ENCODE measurements around the gene DDX39B.

Gene DDX39B

DNA sequence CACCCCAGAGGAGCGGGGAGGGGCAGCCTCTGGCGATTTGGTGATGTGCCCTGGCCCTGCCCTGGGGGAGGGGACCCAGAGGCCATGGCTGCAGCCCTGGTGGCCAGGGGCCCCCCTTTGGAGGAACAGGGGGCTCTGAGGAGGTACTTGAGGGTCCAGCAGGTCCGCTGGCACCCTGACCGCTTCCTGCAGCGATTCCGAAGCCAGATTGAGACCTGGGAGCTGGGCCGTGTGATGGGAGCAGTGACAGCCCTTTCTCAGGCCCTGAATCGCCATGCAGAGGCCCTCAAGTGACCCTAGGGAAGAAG lies 16.5 kb upstream of the DDX39B start:
- H3K4me3 ChIP-seq (replicated peaks; ENCODE audit: insufficient read depth, low read length), result peak overlapping the region; percentile 0; the same call in 1 of the 2 replicates
- H3K27ac ChIP-seq (replicated peaks), result peak overlapping the region; percentile 92
- no peak for TF ChIP-seq REST (IDR thresholded peaks at IDR 0.05; ENCODE audit: insufficient replicate concordance, low read depth)
- no peak for TF ChIP-seq SPI1 (IDR thresholded peaks at IDR 0.05; ENCODE audit: borderline replicate concordance, low read depth)
- TF ChIP-seq GABPA (IDR thresholded peaks at IDR 0.05; ENCODE audit: low read depth), result no peak
- TF ChIP-seq, protein P1, sequence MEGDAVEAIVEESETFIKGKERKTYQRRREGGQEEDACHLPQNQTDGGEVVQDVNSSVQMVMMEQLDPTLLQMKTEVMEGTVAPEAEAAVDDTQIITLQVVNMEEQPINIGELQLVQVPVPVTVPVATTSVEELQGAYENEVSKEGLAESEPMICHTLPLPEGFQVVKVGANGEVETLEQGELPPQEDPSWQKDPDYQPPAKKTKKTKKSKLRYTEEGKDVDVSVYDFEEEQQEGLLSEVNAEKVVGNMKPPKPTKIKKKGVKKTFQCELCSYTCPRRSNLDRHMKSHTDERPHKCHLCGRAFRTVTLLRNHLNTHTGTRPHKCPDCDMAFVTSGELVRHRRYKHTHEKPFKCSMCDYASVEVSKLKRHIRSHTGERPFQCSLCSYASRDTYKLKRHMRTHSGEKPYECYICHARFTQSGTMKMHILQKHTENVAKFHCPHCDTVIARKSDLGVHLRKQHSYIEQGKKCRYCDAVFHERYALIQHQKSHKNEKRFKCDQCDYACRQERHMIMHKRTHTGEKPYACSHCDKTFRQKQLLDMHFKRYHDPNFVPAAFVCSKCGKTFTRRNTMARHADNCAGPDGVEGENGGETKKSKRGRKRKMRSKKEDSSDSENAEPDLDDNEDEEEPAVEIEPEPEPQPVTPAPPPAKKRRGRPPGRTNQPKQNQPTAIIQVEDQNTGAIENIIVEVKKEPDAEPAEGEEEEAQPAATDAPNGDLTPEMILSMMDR (IDR thresholded peaks at IDR 0.05; ENCODE audit: insufficient read depth, low read length), result no peak
- TF ChIP-seq POLR2AphosphoS5 (IDR thresholded peaks at IDR 0.05; ENCODE audit: low read depth), result no peak
- DNase-seq (ENCODE audit: low read depth in 1 of 2, low spot score in 1 of 2), result no peak
- no peaks in the 10 kb centered on the region for H3K27me3 ChIP-seq (ENCODE audit: insufficient read depth, poor library complexity, severe bottlenecking)

GRCh38 chr6:31557443-31558317 lies 15.9 kb upstream of the DDX39B start:
- TF ChIP-seq REST (IDR thresholded peaks at IDR 0.05; ENCODE audit: insufficient replicate concordance, low read depth), result no peak
- no peak for TF ChIP-seq GABPA (IDR thresholded peaks at IDR 0.05; ENCODE audit: low read depth)
- TF ChIP-seq, protein P1 (IDR thresholded peaks at IDR 0.05; ENCODE audit: insufficient read depth, low read length), result no peak
- no peak for TF ChIP-seq POLR2AphosphoS5 (IDR thresholded peaks at IDR 0.05; ENCODE audit: low read depth)
- no peak for TF ChIP-seq SPI1 (IDR thresholded peaks at IDR 0.05; ENCODE audit: borderline replicate concordance, low read depth)
- Histone ChIP-seq H3K27ac (replicated peaks) (peak overlapping the region; percentile 92), H3K4me3 (replicated peaks; ENCODE audit: insufficient read depth, low read length) (peak overlapping the region; percentile 8), H3K27me3 (ENCODE audit: insufficient read depth, poor library complexity, severe bottlenecking) (no peaks in the 10 kb centered on the region)
- peak; percentile 51 to 59 for DNase-seq (ENCODE audit: low read depth in 1 of 2, low spot score in 1 of 2)

DNA sequence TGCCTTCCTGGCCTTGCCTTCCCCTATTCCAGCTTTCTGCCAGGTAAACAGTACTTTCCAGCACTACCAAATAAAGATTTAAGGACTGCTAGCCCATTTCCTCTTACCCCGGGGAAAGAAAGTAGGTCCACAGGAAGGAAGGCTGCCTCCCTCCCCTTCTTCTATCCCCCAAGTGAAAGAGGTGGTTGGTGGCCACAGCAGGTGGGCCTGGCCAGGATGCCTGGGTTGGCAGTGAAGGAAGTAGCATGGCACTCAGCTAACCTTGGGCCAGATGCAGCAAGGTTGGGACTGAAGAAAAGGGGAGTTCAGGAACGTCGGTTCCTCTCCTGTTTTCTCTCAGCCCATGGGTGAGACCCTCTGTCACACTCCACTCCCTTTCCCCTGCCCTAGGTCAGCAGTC lies 14.5 kb upstream of the DDX39B start:
- Histone ChIP-seq H3K27ac (replicated peaks) (no peak overlapping the region), H3K27me3 (ENCODE audit: insufficient read depth, poor library complexity, severe bottlenecking) (no peaks in the 10 kb centered on the region), H3K4me3 (replicated peaks; ENCODE audit: insufficient read depth, low read length) (no peak overlapping the region)
- TF ChIP-seq, protein P1 (IDR thresholded peaks at IDR 0.05; ENCODE audit: insufficient read depth, low read length), result no peak
- no peak for TF ChIP-seq SPI1 (IDR thresholded peaks at IDR 0.05; ENCODE audit: borderline replicate concordance, low read depth)
- no peak for TF ChIP-seq GABPA (IDR thresholded peaks at IDR 0.05; ENCODE audit: low read depth)
- no peak for TF ChIP-seq POLR2AphosphoS5 (IDR thresholded peaks at IDR 0.05; ENCODE audit: low read depth)
- TF ChIP-seq REST (IDR thresholded peaks at IDR 0.05; ENCODE audit: insufficient replicate concordance, low read depth), result no peak
- no peak for DNase-seq (ENCODE audit: low read depth in 1 of 2, low spot score in 1 of 2)
